GM19372 (cell line): ENCODE results near the gene HARS1.
"Not testable (repeated sequence)": the region's sequence is repeated elsewhere in the genome, so short reads cannot be mapped to it uniquely, and the experiment has no call there.

Experiments
- ATAC-seq: cut with Tn5 transposase; IDR thresholded peaks from one replicate; pipeline ENCODE4 v1.9.1; 2021; ENCODE audit warnings: mild to moderate bottlenecking, low read depth, moderate library complexity; ENCODE audit not compliant: unreplicated experiment

Gene HARS1, protein sequence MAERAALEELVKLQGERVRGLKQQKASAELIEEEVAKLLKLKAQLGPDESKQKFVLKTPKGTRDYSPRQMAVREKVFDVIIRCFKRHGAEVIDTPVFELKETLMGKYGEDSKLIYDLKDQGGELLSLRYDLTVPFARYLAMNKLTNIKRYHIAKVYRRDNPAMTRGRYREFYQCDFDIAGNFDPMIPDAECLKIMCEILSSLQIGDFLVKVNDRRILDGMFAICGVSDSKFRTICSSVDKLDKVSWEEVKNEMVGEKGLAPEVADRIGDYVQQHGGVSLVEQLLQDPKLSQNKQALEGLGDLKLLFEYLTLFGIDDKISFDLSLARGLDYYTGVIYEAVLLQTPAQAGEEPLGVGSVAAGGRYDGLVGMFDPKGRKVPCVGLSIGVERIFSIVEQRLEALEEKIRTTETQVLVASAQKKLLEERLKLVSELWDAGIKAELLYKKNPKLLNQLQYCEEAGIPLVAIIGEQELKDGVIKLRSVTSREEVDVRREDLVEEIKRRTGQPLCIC

DNA sequence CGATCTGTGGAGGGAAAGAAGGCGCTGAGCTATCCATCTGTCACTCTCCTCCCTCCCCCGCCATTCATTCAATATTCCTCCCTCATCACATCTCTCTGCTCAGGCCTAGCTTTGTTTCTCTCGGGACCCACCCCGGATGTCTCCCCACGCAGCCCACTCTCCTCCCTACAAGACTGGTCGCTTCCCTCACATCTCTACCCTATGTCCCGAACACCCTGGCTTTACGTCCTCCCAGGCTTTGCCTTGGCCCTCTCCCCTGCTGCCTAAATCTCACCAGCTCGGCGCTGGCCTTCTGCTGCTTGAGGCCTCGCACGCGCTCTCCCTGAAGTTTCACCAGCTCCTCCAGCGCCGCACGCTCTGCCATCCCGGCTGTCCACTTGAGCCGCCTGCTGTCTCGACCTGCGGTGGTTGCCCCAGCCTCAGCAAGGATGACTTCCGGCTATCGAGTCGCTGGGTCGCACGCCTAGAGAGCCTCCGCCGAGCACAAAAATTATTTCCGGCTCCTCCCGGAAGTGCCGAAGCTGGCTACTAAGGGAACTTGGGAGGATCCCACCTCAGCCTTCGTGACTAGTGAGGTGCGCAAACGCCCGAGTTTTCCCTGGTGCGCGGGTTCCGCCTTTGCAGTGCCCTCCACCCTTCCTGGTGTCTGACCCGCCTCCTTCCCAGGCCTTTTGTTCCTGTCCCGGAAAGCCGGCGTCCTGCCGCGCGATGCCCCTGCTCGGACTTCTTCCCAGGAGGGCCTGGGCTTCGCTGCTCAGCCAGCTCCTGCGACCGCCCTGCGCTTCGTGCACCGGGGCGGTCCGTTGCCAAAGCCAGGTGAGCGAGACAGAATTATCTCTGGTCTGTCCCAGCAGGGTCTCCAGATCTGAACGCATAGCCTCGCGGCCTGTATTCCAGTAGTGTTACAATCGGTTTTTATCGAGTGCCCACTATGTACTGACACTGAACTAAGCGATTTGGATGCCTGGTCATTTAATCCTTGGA lies at the start of gene HARS1, which contains the start of gene HARS2:
TSS of gene HARS1 (minus strand) at position 430 of the 984 bp plus-strand sequence. CDS start at position 364, 66 bp downstream.
TSS of gene HARS2 (plus strand) at position 515 of the 984 bp plus-strand sequence. CDS start at position 709, 194 bp downstream.
- ATAC-seq, result peak; percentile 98

DNA sequence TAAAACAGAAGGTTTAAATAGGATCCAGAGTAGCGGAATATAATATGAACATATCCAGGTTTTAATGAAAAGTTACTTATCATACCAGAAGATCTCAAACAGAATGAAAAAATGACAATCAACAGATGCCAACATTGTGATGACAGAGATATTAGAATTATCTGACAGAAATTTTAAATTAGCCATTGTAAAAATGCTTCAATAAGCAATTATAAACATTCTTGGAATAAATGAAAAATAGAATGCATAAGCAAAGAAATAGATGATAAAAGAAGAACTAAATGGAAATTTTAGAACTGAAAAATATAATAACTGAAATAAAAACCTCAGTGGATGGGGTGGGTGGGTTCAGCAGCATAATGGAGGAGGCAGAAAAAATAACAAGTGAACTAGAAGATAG lies 46.3 kb upstream of the HARS1 start:
- no peak for ATAC-seq

DNA sequence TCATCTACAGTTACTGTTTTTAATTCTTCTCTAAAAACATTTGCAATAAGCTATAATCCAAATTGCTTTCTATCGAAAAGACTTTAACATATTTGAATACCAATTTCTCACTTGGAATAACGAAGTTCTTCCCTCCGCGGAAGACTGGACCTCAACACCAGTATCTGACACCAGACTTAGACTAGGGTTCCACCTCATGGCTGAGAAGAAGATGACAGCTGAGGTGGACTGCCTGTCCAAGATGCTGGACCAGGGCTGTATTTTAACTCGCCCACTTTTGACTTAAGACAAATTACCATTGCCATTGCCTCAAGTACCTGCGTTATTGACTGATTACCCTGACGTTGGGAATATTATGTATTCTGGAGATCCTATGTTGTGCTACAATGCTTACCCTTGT lies 43.2 kb upstream of the HARS1 start:
- ATAC-seq, result no peak

DNA sequence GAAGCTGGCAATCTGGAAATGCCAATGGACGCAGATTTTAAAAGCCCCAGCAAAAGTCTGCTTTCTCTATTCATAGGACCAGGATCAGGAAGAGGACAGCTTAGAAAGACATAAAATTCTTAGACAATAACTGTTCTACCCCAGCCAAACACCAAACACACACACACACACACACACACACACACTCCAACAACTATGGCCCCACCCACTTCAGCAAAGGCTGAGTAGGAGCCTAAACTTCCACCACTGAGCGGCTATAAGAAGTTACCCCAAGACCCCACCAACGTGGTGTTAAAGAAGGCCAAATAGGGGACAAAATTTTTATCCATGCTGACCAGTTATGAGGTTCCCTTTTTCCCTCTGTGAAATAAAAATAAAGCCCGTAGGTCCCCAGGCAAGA lies 41.9 kb upstream of the HARS1 start:
- no peak for ATAC-seq

DNA sequence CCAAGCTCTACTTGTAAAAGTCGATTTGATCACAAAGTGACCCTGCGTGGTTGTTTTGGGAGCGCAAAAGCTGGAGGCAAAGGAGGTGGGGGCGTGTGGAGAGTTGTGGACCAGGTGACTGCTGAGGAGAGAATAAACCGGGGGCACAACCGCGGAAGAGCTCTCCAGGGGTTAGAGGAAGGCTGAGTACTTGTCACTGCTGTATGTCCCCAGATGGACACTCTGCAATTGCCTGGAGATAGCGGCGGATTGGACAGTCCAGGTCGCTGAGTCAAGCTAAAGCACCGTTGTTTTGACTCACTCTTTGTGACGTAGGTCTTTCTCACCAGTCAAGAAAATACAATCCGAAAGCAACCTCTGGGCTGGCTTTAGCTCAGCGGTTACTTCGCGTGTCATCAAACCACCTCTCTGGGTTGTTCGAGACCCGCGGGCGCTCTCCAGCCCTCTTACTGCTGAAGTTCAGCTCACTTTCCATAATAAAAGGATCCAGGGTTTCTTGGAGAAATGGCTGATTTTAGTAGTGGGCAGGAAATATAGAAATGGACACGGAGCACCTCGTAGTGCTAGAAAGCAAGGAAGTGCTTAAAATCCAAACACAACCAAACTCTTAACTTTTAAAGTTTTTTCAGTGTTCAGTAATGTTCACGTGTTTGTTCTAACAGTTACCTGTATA lies 34.8 kb upstream of the HARS1 start:
- peak; percentile 74 for ATAC-seq

DNA sequence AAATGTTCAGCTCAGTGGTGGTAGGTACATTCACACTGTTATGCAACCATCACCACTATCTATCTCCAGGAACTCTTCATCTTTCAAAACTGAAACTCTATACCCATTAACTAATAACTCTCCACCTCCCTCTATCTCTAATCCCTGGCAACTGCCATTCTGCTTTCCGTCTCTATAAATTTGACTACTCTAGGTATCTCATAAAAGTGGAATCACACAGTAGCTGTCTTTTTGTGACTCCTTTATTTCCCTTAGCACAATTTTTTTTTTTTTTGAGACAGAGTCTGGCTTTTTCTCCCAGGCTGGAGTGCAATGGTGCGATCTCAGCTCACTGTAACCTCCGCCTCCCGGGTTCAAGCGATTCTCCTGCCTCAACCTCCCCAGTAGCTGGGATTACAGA lies 30.2 kb upstream of the HARS1 start:
- ATAC-seq, result not testable (repeated sequence)

DNA sequence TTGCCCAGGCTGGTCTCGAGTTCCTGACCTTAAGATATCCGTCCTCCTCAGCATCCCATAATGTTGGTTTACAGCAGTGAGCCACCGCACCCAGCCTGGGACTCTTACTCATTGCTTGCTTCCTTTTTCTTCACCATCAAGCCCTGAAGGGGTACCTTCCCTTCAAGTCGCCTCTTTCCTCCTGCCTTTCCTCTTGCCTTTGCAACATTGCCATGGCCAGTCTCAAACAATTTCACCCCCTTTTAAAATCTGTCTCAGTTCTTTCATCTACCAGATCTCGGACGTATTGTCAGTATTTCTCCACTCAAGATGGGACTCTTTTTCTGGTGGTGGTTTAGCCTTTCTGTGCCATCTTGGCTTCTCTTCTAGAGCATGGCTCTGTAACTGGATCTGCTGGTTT lies 29.6 kb upstream of the HARS1 start:
- ATAC-seq, result not testable (repeated sequence)

DNA sequence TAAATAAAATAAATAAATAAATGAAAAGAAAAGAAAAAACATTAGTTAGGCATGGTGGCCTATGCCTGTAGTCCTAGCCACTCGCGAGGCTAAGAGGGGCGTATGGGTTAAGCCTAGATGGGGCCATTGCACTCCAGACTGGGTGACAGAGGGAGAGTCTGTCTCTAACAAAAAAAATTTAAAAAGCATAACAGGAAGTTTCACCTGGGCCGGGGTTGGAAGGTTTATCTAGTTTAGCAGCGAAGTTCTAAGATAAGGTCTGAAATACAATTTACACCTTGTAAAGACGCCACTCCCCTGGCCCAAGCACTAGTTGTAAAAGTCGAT lies 27.1 kb upstream of the HARS1 start:
- no peak for ATAC-seq

DNA sequence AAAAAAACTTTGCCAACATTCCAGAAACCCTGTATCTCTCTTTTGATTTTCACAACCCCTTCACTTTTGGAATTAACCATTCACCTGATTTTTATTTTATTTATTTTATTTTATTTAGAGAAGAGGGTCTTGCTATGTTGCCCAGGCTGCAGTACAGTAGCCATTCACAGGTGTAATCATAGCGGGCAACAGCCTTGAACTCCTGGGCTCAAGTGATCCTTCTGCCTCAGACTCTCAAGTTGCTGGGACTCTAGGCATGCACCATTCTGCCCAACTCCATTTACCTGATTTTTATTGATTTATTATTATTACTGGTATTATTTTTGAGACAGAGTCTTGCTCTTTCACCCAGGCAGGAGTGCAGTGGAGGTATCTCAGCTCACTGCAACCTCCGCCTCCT lies 25.1 kb upstream of the HARS1 start:
- ATAC-seq, result not testable (repeated sequence)

- ATAC-seq, result no peak
Measured at GRCh38 chr5:140713562-140714094, 22.5 kb upstream of the HARS1 start.

DNA sequence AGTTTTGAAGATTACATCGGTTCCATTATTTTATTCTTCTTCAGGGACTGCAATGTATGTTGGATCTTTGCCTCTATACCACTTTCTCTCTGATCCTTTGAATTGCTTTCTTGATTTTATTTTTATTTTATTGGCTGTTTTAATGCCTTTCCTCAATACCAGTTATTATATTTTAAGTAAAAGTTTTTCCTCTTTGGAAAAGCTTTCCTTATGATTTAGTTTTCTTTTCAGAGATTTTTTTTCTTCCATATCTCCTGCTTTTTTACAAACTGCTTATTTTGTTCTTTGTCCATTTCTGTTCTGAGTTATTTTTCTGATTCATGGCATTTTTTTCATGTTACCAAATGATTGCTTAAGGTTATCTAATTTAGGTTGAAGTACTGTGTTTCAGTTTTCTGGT lies 20.6 kb upstream of the HARS1 start:
- no peak for ATAC-seq

DNA sequence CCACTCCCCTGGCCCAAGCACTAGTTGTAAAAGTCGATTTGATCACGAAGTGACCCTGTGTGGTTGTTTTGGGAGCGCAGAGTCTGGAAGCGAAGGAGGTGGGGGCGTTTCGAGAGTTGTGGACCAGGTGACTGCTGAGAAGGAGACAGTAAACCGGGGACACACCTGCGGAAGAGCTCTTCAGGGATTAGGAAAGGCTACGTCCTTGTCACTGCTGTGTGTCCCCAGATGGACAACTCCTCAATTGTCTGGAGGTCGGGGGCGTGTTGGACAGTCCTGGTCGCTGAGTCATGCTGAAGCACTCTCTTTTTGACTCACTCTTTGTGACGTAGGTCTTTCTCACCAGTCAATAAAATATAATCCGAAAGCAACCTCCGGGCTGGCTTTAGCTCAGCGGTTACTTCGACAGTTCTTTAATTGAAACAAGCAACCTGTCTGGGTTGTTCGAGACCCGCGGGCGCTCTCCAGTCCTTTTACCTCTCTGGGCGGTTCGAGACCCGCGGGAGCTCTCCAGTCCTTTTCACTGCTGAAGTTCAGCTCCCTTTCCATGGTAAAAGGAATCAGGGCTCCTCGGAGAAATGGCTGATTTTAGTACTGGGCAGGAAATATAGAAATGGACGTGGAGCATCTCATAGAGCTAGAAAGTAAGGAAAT lies 19.9 kb upstream of the HARS1 start:
- peak; percentile 81 for ATAC-seq

- ATAC-seq, result not testable (repeated sequence)
Measured at GRCh38 chr5:140708787-140709186, 17.6 kb upstream of the HARS1 start.

DNA sequence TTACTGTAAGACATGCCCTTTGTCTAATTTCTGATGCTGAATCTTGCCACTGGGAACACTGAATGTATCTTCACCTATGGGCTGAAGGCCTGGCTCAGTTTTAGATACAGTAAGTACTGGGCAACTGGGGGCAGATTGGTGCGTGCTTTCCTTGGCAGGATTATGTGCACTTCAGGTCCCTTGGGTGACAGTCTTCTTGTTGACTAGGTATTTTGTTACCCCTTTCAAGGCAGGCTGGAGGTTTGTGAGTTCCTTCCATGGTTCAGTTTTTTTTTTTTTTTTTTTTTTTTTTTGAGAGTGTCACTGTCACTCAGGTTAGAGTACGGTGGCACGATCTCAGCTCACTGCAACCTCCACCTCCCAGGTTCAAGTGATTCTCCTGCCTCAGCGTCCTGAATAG lies 16.6 kb upstream of the HARS1 start:
- ATAC-seq, result no peak

GRCh38 chr5:140700177-140701144 lies 9.3 kb upstream of the HARS1 start, which contains the start of gene ZMAT2:
TSS of gene ZMAT2 (plus strand) at chr5:140700447. CDS start at chr5:140700461, 14 bp downstream.
- peak; percentile 98 for ATAC-seq

- ATAC-seq, result no peak
Measured at GRCh38 chr5:140696891-140697492, 5.8 kb upstream of the HARS1 start.

DNA sequence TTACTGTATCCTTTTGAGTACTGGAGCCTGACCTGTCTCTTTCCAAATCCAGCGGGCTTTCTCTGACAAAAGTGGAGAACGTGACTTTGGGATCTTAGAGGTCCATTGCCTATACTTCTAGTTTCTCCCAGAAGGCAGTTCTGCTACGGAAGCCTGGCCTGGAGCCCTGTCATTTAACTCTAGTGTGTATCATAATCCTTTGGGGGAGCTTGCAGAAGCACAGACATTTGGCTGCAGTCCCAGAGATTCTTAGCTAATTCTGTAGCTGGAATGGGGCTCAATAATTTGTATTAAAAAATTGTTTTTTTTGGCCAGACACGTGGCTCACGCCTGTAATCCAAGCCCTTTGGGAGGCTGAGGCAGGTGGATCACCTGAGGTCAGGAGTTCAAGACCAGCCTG lies 3.1 kb upstream of the HARS1 start:
- no peak for ATAC-seq

- no peak for ATAC-seq
Measured at GRCh38 chr5:140690376-140690932, 716 bp downstream of the HARS1 start.
